Stimulated activated CD4-positive, alpha-beta T cell treated with anti-CD3 and anti-CD28 coated beads, Interleukin-15, amount 100 ng/mL, for 48 hours (primary cell): ENCODE data around the gene VPS50.

ENCODE experiments used
- DNase-seq, 2 donors: peaks; one replicate each; pipeline ENCODE4 v3.0.0-alpha.2; 2020; ENCODE audit warnings: low read depth in 2 of 2

Gene VPS50

GRCh38 chr7:93402944-93403343, 170.8 kb downstream of the VPS50 start:
- DNase-seq = no peak

GRCh38 chr7:93407239-93407638, 175.1 kb downstream of the VPS50 start:
- DNase-seq = no peak

- no peak for DNase-seq
Observed at GRCh38 chr7:93409324-93409723, 177.2 kb downstream of the VPS50 start.
